HG02623 (cell line): ENCODE measurements around the gene STK10.

Experiments used
- ATAC-seq: cut with Tn5 transposase; IDR thresholded peaks from one replicate; pipeline ENCODE4 v1.9.1; 2021; ENCODE audit warnings: moderate library complexity; ENCODE audit not compliant: unreplicated experiment

The STK10 gene

DNA sequence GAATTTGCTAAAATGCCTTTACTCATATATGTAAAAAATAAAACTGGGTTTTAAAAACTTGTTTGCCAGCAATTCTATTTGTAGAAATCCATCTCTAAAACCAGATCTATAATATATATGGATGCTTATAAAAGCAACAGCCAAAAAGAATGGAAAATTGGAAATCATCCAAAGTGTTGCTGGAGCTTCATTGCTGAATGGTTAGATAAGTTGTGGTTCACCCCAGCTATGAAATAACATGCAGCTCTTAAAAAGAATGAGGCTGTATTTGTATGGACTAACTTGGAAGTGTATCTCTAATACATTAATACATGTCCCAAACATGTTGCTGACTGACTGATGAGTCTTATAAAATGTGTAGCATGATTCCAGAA is 76.2 kb downstream of the STK10 start:
- ATAC-seq, result no peak

DNA sequence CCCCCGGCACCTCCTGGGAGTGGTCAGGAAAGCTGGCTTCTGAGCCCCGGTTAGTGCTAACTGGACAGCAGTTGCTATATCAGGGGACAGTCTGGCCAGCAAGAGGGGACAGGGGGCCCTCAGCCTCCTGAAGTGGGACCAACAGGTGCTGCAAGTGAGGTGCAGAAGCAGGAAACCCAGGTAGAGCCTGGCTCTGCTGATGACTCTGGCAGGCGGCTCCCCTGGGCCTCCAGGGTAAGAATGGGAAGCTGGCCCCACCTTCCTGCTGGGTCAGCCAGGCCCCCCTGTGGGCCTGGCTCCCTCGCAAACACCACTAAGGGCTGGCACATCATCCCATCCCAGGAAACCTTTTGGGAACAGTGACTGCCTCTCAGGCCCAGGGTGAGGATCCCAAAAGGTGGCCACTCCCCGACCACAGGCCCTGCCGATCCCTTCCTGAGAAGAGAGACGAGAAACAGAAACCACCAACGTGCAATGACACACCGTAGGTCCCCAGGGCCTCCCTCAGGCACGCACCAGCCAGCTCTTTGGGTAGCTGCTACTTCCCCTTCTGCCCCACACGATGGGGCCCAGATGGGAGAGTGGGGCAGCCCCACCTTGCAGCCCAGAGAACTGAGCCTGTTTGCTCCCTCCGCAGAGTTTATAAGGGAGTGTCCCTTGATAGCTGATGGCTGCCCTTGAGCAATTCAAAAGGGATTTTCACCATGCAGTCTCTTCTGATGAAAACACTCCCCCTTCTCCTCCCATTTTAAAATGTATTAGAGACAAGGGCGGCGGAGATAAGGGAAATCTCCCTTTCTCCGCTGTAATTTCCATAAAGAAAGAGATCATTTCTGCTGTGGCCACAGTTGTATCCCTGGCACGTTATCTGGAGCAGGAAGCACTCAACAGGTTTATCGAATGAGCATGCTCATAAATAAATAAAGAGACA is 76.8 kb downstream of the STK10 start:
- ATAC-seq, result peak; percentile 71

DNA sequence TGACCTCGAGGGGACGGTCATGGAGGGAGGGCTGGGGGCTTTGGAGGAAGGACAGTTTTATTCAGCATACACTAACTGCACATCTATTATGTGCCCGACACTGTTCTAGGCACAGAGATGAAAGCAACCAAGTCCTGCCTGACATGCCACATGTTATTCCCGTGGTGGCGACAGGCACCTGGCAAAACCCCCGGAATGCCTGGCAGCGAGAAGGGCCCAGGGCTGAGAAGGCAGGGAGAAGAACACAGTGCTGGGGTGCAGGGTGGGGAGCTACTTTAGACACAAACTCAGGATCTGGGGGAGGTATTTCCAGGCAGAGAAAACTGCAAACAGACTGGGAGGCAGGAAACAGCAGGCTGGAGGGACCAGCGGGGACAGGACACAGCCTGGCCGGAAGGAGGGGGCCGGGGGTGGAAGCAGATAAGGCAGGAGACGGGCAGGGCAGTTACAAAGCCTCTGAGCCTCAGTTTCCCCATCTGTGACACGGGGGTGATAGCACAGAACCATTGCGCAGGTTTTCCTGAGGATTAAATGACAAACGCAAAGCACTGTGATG is 77.7 kb downstream of the STK10 start:
- no peak for ATAC-seq

DNA sequence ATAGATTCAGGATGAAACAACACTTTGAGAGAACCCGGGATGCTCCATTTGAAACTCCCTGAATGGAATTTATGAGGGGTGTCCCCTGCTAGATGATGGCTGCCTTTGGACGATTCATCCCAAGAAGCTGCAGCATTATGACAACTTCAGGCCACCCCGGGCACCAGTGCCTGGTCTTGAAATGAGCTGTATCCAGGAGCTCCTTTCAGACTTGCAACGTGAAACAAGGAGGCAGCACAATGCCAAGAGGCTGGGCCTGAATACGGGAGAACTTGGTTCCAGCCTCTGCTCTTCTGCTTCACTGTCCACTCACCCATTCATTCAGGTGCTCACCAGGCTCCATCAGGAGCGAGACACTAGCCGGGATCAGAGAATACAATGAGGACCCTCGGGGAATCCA is 78.3 kb downstream of the STK10 start:
- no peak for ATAC-seq

DNA sequence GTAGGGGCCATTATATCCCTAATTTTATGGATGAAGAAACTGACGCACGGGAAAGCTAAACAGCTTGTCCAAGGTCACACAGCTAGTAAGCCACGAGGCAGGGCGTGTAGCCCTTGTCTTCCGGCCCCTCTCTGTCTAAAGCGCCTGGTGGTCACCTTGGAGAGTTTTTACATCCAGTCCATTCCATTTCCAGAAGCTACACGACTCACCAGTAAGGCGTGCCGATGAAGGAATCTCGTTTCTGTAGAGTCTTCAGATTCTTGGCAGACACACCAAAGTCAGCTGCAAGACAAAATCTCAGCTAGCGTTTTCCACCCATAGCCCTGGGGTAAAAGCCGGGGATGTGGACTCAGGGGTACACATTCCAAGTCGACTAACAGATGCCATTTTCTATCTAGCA is 80.5 kb downstream of the STK10 start:
- no peak for ATAC-seq

DNA sequence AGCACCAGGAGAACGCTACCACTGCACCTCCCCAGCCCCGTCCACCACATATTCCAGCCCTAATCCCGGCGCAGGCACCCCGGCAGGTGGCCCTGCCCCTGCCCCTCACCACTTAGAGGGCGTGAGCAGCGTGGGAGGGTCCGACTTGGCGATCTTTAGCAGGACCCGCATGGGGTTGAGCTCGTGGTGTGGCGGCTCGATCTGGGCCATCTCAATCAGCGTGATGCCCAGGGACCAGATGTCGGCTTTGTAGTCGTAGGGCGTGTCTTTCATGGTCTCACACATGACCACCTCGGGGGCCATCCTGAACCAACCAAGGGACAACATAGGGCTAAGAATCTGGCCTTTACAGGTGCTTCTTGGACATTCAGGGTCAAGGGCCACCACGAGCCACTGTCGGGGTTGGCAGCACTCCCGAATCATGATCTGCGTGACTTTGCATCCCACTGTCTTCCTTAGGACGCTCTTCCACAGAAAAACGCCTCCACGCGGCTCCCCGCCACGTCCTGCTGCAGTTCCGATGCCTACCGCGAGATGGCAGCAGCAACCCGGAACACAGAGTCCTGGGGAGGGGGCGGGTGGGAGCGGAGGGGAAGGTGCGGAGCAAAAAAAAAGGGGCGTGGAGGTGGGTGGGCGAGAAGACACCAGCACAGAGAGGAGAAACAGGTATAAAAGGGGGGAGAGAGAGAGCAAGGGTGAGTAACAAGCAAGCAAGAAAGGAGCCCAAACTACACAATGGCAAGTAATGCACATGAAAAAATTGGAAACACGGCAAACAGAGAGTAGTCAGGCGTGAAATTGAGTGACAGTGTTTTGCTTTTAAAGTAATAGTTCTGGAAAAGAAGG is 81.3 kb downstream of the STK10 start:
- no peak for ATAC-seq

DNA sequence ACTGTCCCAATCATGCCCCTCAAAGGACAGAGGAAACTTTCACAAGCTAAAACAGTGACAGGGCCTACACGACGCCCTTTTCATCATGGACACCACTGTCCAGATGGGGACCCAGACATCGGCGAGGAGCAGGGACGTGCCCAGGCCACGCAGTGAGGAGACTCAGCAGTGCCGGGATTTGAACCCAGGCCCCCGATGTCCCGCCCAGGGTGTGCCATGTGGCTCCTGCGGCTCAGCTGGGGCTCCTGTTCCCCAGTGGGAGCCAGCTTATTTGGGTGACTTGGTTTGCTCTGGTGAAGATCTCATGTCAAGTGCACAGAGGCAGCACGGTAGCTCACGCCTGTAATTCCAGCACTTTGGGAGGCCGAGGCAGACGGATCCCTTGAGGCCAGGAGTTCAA is 82.2 kb downstream of the STK10 start:
- ATAC-seq, result no peak

DNA sequence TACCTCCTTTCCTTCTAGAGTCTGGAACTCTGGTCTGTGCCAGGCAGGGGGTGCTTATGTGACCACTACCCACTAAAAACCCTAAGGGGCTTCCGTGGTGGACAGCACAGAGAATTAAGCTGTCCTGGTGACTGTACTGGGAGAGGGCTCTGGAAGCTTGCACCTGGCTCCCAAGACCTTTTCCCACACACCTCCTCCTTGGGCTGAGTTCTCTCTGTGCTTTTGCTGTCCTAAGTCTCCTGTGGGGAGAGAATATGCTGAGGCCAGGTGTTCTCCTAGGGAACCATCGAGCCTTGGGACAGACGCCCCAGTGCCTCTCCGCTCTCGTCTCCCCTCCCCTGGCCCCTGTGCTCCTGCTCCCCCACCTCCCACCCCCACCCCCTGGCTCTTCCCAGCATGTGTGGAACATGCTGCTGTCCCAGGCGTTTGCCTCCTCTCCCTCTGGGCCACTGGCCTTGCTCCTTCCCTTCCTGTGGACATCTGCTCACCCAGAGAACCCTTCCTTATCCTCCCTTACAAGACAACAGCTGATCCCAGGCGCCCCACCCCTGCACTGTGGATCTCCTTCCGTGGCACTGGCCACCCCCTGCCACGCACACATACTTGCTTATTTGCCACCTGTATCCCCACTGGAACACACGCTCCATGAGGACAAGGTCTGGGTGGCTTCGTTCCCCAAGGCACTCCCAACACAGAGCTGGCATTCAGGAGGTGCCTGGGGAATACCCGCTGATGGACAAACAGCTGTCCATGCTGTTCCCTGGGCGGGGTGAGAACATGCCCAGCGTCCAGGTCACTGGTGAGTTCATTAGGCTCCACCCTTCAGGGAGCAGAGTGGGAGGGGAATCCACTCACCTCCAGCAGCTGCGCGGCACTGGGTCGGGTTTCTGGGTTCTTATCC is 83.0 kb downstream of the STK10 start:
- no peak for ATAC-seq

DNA sequence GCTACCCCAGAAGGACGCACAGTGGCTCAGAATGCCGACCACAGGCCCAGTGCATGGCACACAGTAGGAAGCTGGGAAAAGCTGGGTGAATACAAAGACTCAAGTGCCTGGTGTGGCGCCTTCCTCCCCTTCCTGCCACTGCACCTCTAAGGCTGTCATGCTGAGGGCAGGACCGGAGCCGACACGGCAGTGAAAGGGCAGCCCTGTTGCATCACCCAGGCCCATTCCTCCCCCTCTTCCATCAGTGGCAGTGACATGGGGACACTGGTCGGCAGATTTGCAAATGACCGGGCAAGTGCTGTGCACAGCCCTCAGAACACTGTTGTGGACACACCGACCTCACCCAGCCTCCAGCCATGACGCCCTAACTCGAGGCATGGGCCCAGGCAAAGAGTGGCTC is 84.0 kb downstream of the STK10 start:
- no peak for ATAC-seq

DNA sequence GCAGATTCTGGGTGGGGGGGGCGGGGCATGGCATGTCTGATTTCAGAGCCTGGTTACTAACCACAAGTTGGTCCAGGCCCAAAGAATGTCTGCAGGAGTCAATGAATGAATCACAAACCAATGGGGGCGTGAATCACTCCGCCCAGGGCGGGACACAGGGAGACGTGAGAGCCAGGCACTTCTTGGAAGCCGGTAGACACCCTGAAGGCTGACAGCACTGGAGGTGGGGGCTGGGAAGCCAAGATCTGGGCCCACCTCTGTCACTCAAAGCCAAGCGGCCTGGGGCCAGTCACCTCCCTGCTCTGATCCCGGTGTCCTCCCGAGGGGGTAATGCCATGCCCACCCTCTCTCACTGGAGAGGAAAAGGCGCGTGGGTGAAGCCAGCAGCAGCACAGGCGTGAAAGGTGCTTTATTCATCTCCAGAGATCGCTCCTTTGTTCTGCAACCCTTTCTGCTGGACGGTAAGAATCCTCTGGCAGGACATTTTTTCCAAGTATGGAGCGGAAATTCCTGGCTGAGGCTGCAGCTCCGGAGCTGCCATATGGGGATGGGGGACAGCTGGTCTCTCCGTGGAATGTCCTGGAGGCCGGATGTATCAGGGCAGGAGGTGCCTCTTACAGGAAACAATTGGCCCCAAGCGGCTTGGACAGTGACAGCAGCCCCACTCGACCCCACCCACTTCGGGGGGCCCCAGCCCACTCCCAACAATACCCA is 85.0 kb downstream of the STK10 start:
- no peak for ATAC-seq

DNA sequence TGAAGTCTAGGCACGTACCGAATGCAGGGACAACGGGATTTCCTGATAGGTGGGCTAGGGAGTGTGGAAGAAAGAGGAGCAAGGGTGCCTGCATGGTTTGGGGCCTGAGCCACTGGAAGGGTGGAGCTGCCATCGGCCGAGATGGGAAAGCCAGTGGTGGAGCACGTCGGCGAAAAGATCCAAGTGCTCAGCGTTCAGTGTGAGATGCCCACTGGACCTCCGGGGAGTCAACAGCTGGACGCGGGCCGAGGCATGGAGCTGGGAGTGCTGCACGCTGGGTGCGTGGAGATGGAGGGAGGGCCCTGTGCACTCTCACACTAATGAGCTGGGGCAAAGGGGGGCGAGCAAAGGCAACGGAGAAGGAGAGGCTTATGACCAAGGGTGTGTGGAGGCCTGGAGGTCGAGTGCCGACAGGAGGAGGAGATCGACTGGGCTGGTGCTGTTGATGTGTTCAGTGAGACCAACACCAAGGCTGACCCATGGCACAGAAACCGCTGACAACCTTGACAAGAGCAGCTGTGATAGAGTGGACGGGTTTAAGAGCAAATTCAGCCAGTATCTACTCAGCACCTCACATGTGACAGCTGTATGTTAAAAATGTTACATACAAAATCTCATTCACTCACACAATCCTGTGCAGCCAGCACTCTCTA is 85.7 kb downstream of the STK10 start:
- no peak for ATAC-seq

DNA sequence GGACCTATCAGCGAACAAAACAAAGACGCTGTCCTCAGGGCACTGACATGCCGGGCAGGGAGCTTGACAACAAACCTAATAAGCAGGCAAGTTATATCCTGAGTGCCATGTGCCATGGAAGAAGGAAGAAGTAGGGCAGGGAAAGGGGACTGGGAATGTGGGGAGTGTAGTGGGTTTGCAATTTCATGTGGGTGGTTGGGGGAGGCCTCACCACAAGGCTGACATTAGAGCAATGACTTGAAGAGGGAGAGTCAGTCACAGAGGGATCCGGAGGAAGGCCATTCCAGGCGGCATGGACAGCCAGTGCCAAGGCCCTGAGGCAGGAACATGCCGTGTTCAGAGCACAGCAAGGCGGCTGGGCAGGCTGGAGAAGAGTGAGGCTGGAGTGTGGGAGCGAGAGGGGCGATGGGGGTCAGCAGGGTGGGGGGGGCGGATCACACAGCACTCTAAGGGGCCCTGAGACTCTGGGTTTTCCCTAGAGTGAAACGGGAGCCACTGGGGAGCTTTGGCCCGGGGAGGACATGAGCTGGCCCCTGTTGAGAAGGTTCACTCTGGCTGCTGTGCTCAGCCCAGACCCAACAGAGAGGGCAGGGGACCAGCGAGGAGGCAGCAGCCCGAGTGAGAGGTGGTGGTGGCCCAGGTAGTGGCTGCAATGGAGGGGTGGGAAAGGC is 86.3 kb downstream of the STK10 start:
- no peak for ATAC-seq

DNA sequence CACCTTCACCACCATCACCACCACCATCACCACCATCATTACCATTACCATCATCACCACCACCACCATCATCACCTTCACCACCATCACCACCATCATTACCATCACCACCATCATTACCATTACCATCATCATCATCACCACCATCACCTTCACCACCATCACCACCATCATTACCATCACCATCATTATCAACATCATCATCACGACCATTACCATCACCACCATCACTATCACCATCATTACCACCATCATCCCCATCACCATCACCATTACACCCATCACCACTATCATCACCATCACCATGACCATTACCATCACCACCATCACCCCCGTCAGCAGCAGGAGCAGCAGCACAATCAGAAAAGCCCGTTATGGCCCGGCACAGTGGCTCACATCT is 89.1 kb downstream of the STK10 start:
- ATAC-seq, result no peak

DNA sequence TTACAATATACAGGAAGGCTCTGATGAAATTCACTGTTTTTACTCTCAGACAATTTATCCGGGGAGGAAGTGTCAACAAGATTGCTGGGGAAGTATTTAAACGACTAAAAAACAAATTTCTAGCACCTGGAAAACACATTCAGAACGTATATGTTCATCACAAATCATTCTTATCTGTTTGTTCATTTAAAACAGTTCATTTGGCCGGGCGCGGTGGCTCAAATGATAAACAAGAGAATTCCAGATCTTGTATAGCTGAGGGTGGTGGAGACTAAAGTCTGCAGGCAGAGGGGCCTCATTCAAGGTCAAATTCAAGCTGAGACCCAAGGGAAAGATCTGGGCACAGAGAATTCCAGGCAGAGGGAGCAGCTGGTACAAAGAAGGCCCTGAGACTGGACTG is 90.0 kb downstream of the STK10 start:
- ATAC-seq, result no peak

DNA sequence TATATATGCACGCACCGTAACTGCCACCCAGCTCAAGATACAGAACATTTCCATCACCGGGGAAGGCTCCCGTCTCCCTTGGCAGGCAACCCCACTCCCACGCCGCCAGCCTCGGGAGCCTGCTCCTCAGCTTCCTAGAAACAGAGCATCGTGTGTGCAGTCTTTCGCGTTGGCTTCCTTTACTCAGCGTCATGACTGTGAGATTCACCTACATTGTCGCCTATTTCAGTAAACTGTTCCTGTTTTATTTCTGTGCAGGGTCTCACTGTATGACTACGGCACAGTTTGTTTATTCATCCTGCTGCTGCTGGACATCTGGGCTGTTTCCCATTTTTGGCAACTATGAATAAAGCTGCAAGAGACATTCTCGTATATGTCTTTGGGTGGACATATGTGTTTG is 90.7 kb downstream of the STK10 start:
- no peak for ATAC-seq

DNA sequence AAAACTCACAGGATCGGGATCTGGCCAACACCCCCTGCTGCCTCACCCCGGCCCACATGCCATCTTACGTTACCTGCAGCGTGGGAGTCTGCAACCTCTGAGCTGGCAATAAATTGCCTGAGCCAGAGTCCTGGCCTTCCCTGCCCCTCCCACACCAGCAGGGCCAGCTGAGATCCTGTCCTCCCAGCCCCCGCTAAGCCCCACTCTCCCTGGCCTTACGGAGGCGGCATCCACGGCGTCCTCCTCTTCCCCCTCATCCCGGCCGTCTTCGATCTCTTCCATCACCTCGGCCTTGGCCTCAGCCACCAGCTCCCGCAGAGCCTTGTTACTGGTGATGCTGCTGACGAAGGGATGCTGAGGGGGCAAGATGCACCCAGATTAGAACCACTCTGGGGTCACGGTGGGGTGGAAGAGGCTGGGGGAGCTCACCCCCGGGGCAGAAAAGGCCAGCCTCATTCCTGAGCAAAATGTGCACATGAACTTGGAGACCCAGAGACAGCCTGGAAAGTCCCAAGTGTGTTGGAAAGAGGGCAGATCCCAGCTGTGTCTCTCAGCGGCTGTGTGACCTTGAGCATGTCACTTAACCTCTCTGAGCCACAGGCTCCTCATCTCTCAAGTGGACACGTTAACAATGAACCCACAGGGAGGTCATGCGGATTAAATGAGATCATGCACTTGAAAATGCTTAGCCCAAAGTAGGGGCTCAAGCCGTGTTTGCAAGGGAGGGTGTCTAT is 91.7 kb downstream of the STK10 start:
- no peak for ATAC-seq

DNA sequence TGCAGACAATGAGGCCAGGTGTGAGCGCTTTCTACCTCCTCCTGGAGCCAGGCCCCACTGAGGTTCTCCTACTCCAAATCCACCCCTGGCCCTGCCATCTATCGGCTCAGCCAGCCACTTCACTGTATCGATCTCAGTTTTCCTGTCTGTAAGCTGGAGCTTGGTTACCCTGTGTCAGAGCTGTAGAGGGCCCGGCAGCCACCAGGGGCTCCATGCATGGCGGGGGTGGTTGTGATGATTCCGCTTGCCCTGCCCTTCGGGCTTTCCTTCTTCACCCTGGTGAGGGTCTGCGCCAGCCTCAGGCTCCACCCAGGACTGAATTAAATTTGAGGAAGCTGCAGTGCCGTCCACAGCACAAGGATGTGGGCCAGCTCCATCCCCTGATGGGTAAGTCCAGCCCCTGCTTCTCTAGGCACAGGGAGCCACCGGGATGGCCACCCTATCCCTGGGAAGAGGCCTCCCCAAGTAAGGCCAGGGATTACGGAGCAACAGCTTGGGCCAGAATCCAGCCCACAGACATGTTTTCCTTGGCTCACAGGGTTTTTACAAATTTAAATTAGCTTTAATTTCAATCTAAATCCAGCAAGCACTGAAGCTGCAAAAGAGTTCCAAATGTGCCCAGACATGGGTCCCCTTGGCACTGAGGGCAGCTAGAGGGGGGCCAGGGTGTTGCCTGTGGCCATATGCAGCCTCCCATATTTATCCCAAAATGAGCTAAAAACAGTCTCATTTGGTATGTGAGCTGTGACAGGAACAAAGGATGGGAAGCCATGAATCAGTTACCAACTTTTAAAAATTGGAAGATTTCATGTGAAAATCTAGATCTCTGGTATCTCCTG is 92.4 kb downstream of the STK10 start:
- ATAC-seq, result no peak

DNA sequence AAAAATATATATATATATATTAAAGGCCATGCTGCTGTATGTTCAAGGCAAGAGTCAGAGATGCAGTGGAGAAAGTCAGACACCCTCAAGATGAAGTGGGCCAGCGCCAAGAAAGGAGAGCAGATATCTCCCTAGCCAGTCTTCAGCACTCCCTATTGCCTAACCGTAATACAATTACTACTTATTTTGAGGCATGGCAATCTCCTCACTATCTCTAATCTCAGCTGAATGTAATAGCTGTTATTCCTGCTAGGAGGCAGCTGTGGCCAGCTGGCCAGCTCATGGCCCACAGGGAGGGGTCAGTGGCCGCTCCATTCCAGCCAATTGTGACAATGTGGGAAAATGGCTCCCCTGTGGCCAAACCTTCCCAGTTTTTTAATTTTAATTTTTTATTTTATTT is 94.1 kb downstream of the STK10 start:
- no peak for ATAC-seq
